Measurements from ENCODE around the gene TIGIT.

- TF ChIP-seq GATA2 (IDR thresholded peaks at IDR 0.05; ENCODE audit: low read depth, low read length) = no peak
- no peak for TF ChIP-seq GATA3 (IDR thresholded peaks at IDR 0.05; ENCODE audit: low read depth, low read length)
Observed at GRCh38 chr3:114294940-114295480, 1.2 kb downstream of the TIGIT start.
